Panc1 (cell line): ENCODE measurements around the gene RABGAP1L. TPM values are rescaled to one million over a fixed set of nuclear protein-coding genes. Genes with fewer than 3 reads are reported as not detected.
"Not testable (repeated sequence)": the region's sequence is repeated elsewhere in the genome, so short reads cannot be mapped to it uniquely, and the experiment has no call there.

Source experiments
- ATAC-seq: fragments of 200-7000 bp; cut with Tn5 transposase; 2 replicates; pipeline ENCODE4 v1.9.1; 2020; ENCODE audit warnings: mild to moderate bottlenecking, moderate library complexity
- BruUV-seq: library from RNA; stranded (reverse); fragments of 400-500 nt; replicated peaks from 2 replicates; lab custom pipeline; 2021; lab: Mats Ljungman, UMichigan
- CTCF ChIA-PET: fragments of 300-600 bp; sonication (Branson Sonifier 250); formaldehyde crosslinking; loops from one replicate; lab custom pipeline; 2022; ENCODE audit warnings: antibody characterized with exemption; lab: Charles Lee
- POLR2A ChIA-PET: fragments of 300-600 bp; sonication (Branson Sonifier 250); formaldehyde crosslinking; loops from one replicate; lab custom pipeline; 2022; ENCODE audit warnings: antibody characterized with exemption; lab: Charles Lee
- DNase-seq: peaks from one replicate; pipeline ENCODE4 v3.0.0-alpha.2; 2010; ENCODE audit warnings: low read depth, low spot score
- H3K27ac ChIP-seq: 2 replicates; pipeline ENCODE4 v1.5.1; 2011; ENCODE audit warnings: mild to moderate bottlenecking, low read length, inconsistent platforms
- H3K27me3 ChIP-seq: fragments of 200-500 bp; sonication (Bioruptor generic); 2 replicates; pipeline ENCODE4 v1.6.0; 2014; ENCODE audit warnings: low read length, inconsistent platforms; ENCODE audit not compliant: control insufficient read depth, insufficient read depth
- H3K36me3 ChIP-seq: fragments of 200-500 bp; sonication (Bioruptor generic); 2 replicates; pipeline ENCODE4 v1.5.1; 2014; ENCODE audit warnings: inconsistent platforms, mild to moderate bottlenecking, low read length, moderate library complexity; ENCODE audit not compliant: control insufficient read depth, insufficient read depth
- H3K4me1 ChIP-seq: 2 replicates; pipeline ENCODE4 v1.5.1; 2011; ENCODE audit warnings: inconsistent platforms, mild to moderate bottlenecking, low read length, moderate library complexity; ENCODE audit not compliant: control insufficient read depth, insufficient read depth
- H3K4me3 ChIP-seq, 2 experiments: 2 replicates each; pipeline ENCODE4 v1.5.1; 2011 to 2012; ENCODE audit warnings: low read depth in 2 of 2, low read length in 2 of 2, mild to moderate bottlenecking in 2 of 2, inconsistent platforms in 1 of 2, moderate library complexity in 1 of 2
- H3K9me3 ChIP-seq: fragments of 200-500 bp; sonication (Bioruptor generic); 2 replicates; pipeline ENCODE4 v1.5.1; 2014; ENCODE audit warnings: low read depth, mild to moderate bottlenecking, inconsistent platforms, low read length, moderate library complexity; ENCODE audit not compliant: control insufficient read depth, insufficient read depth
- CTCF ChIP-seq: fragments of 450-650 bp; IDR thresholded peaks from 2 replicates; pipeline ENCODE4 v1.5.1; 2017; ENCODE audit warnings: mild to moderate bottlenecking
- POLR2AphosphoS5 ChIP-seq: IDR thresholded peaks from 2 replicates; pipeline ENCODE4 v1.6.1; 2012; ENCODE audit warnings: mild to moderate bottlenecking, low read depth, low read length, moderate library complexity
- REST ChIP-seq, 2 experiments: IDR thresholded peaks; 2 replicates each; pipeline ENCODE4 v1.6.1; 2011 to 2012; ENCODE audit warnings: low read depth in 2 of 2, control low read depth in 1 of 2, low read length in 1 of 2, mild to moderate bottlenecking in 1 of 2, moderate library complexity in 1 of 2; ENCODE audit not compliant: insufficient read depth in 1 of 2
- SIN3A ChIP-seq: IDR thresholded peaks from 2 replicates; pipeline ENCODE4 v1.6.1; 2012; ENCODE audit warnings: low read depth, mild to moderate bottlenecking, low read length, moderate library complexity, borderline replicate concordance; ENCODE audit not compliant: insufficient read depth
- TCF7L2 ChIP-seq: IDR thresholded peaks from 2 replicates; pipeline ENCODE4 v1.6.1; 2011; ENCODE audit warnings: mild to moderate bottlenecking, low read depth, low read length, inconsistent platforms
- in situ Hi-C: cut with HindIII; loops from 2 replicates; pipeline ENCODE4 v1.10.0; 2016; ENCODE audit warnings: low sequenced_read_pairs, low pct_unique_long_range_greater_than_20kb
- intact Hi-C: fragments of 100-400 bp; cut with micrococcal nuclease; formaldehyde crosslinking; loops from one replicate; pipeline ENCODE4 v1.10.0; 2022; ENCODE audit not compliant: unreplicated experiment
- total RNA-seq: library from RNA; stranded (reverse); gene quantifications from one replicate; pipeline ENCODE4 v1.2.1, GENCODE V29; 2021; ENCODE audit not compliant: unreplicated experiment

Gene RABGAP1L
- total RNA-seq, 1 experiment from 2014 or later, result 37.0 TPM

GRCh38 chr1:175042650-175043049, 883.3 kb downstream of the RABGAP1L start:
- intact Hi-C loops (no loop called here), in situ Hi-C loops (no loop called here)
- CTCF ChIA-PET, result interaction anchor here (0.5 kb wide), 1 partner anchor 58 kb away, joined by 3 read pairs; no protein-coding TSS in a partner anchor
- no TSS peak for BruUV-seq
- Histone ChIP-seq H3K4me1 (no peaks in the 10 kb centered on the region), H3K4me3 (no peak overlapping the region), H3K36me3 (no peaks in the 10 kb centered on the region), H3K9me3 (no peaks in the 10 kb centered on the region), H3K27me3 (peaks cover 9% of the 10 kb centered on the region), H3K27ac (no peak overlapping the region)
- ATAC-seq, result no peak
- TF ChIP-seq SIN3A (no peak), TCF7L2 (no peak), POLR2AphosphoS5 (no peak), REST (IDR thresholded peaks at IDR 0.05; ENCODE audit: insufficient read depth in 1 of 2, low read depth in 2 of 2, low read length in 1 of 2) (no peak), CTCF (no peak)
- no peak for DNase-seq
- POLR2A ChIA-PET, result no interaction called here

GRCh38 chr1:175043824-175044223, 884.5 kb downstream of the RABGAP1L start:
- DNase-seq, result no peak
- intact Hi-C loops (no loop called here), in situ Hi-C loops (no loop called here)
- POLR2A ChIA-PET, result no interaction called here
- ATAC-seq, result no peak
- BruUV-seq, result no TSS peak
- Histone ChIP-seq H3K27ac (no peak overlapping the region), H3K4me1 (no peaks in the 10 kb centered on the region), H3K9me3 (no peaks in the 10 kb centered on the region), H3K4me3 (no peak overlapping the region), H3K27me3 (peaks cover 8% of the 10 kb centered on the region), H3K36me3 (no peaks in the 10 kb centered on the region)
- CTCF ChIA-PET, result no interaction called here
- TF ChIP-seq TCF7L2 (no peak), POLR2AphosphoS5 (no peak), REST (IDR thresholded peaks at IDR 0.05; ENCODE audit: insufficient read depth in 1 of 2, low read depth in 2 of 2, low read length in 1 of 2) (no peak), SIN3A (no peak), CTCF (no peak)

GRCh38 chr1:175044591-175044990, 885.3 kb downstream of the RABGAP1L start:
- DNase-seq, H3K36me3 ChIP-seq, POLR2A ChIA-PET, in situ Hi-C loops, H3K27ac ChIP-seq, BruUV-seq, intact Hi-C loops, ATAC-seq, H3K4me1 ChIP-seq, H3K4me3 ChIP-seq, H3K9me3 ChIP-seq, CTCF ChIA-PET: not testable (repeated sequence)
- H3K27me3 ChIP-seq, result peaks cover 10% of the 10 kb centered on the region
